Fibroblast of lung (primary cell): ENCODE measurements around the gene NCOA4.

Experiments used
- EZH2 ChIP-seq: IDR thresholded peaks from 2 replicates; pipeline ENCODE4 v1.5.1; 2012; ENCODE audit warnings: low read length, control low read depth, mild to moderate bottlenecking; ENCODE audit errors: missing control alignments
- TF ChIP-seq, protein P1 (sequence below), 2 donors: IDR thresholded peaks in 1 of 2; conservative IDR thresholded peaks in 1 of 2; 1 replicate in 1 of 2; 2 replicates in 1 of 2; pipeline ENCODE4 v1.5.1; 2011 to 2012; ENCODE audit warnings: low read length in 2 of 2, control low read depth in 1 of 2, inconsistent platforms in 1 of 2, low read depth in 1 of 2, mild to moderate bottlenecking in 1 of 2

DNA sequence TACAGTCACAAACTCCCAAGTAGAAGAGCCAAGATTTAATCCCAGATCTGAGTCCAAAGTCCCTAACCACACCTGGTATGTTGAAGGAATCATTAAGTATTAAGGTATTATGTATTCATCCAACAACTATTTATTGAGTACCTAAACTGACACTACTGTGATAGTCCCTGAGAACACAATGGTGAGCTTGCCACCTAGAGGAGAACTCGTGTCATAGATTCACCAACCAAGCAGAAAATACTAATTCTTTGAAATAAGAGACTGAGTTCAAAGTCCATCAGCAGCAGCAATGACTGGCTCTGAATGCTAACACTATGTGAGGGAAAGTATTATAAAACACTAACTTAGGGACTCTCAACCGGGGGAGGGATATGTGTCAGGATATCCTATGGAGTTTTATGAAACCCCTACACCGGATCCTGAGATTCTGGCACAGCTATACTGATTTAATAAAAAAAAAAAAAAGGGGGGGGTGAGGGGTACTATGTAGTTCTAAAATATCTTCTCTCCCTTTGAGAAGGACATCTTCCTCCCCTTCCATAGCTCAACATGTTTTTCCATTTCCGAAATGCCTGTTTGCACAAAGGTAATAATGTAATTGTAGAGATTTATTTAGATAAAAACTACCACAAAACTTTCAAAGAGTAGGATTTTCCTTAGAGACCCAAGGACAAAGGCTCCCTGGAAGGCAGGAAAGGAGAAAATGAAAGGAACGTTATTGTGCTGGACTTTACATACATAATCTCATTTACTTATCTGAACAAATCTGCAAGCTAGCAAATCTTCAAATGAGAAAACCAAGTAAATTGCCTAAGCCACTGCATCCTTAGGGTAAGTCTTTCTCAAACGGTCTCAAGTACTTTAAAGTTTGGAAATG is 1.6 kb downstream of the NCOA4 start:
- TF ChIP-seq, protein P1, sequence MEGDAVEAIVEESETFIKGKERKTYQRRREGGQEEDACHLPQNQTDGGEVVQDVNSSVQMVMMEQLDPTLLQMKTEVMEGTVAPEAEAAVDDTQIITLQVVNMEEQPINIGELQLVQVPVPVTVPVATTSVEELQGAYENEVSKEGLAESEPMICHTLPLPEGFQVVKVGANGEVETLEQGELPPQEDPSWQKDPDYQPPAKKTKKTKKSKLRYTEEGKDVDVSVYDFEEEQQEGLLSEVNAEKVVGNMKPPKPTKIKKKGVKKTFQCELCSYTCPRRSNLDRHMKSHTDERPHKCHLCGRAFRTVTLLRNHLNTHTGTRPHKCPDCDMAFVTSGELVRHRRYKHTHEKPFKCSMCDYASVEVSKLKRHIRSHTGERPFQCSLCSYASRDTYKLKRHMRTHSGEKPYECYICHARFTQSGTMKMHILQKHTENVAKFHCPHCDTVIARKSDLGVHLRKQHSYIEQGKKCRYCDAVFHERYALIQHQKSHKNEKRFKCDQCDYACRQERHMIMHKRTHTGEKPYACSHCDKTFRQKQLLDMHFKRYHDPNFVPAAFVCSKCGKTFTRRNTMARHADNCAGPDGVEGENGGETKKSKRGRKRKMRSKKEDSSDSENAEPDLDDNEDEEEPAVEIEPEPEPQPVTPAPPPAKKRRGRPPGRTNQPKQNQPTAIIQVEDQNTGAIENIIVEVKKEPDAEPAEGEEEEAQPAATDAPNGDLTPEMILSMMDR (conservative IDR thresholded peaks at IDR 0.05 in 1 of 2, IDR thresholded peaks at IDR 0.05 in 1 of 2; ENCODE audit: low read depth in 1 of 2, low read length in 2 of 2), result peak; percentile 68 to 80
- TF ChIP-seq EZH2, result no peak
